ENCODE measurements around the gene HBS1L. TPM values are rescaled to one million over a fixed set of nuclear protein-coding genes. Genes with fewer than 3 reads are reported as not detected.

The HBS1L gene
- total RNA-seq, 4 donors from 2014 or later = 39.2 to 54.8 (median 47.0) TPM

DNA sequence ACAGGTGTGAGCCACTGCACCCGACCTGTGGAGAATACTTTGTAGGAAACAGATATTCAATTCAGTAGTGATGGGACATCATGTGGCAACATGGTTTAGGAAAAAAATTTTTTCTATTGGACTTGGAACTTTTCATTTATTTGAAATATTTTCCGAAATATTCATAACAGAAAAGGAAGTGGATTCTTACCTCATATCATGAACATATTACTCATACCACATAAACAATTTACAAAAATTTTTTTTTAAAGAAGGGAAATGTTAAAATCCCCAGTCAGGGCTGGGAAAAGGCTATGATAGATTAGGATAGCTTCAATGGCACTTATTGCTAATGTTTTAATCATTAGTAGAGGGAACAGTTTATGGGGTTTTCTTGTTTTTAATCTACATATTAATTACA is 97.9 kb downstream of the HBS1L start:
- DNase-seq (ENCODE audit: low spot score) = no peak
- TF ChIP-seq CTCF (IDR thresholded peaks at IDR 0.05) = no peak

DNA sequence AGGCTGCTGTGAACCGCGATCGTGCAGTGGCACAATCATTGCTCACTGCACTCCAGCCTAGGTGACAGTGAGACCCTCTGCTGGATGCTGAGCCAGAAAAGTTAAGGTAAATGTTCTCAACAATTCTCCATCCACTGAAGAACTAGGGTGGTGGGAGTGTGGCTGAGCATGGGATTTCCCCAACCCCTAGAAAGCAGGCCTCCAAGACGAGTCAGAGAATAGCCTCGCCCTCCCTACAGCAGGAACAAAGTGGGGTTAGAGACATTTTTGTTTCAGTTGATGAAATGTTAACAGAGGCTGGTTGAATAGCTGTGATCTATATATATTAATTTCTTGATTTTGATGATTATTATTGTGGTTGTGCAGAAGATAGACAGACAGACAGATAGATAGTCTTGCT is 98.6 kb downstream of the HBS1L start:
- no peak for ATAC-seq (ENCODE audit: low FRiP score)
- DNase-seq (ENCODE audit: low spot score) = no peak
- no peak for TF ChIP-seq CTCF (IDR thresholded peaks at IDR 0.05)

More for the DNA sequence above, 97.9 kb downstream of the HBS1L start:
- no peak for ATAC-seq (ENCODE audit: low FRiP score)

- no peak for TF ChIP-seq CTCF (IDR thresholded peaks at IDR 0.05)
- no peak for ATAC-seq (ENCODE audit: low FRiP score)
- DNase-seq (ENCODE audit: low spot score) = no peak
These were observed 100.2 kb downstream of the HBS1L start for GRCh38 chr6:134954272-134955000.

DNA sequence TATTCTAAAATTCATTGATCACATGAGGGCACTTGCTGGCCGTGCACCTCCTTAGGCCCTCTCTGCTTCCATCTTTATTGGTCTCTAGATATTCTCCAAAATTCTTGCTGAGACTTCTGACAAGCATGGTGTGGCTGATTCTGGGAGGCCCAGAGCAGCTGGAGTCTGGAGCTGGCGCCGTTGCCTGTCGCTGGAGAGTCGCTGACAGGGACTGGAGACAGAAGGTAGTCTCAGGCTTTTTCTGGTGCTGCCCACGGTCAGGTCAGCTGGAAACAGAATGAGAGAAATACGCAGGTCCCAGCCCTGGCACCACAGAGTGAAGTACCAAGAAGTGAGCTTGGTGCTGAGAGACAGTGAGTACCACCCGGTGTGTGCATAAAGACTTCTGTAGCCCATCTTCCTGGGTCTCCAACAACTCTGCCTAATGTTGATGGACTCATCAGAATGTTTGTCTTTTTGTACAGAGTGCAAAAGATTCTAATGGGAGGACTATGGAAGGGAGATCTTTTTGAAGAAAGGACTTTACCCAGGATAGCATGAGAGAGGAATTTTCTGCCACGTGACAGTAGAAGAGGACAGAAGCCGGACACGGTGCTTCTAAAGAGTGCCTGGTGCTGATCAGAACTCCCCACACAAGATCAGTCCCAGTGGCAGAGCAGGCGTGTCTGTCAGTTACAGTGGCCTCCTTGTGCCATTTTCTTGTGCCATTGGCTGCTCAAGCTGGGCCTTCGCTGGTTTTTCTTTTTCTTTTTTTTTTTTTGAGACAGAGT is 102.9 kb downstream of the HBS1L start:
- DNase-seq (ENCODE audit: low spot score) = no peak
- no peak for TF ChIP-seq CTCF (IDR thresholded peaks at IDR 0.05)
- no peak for ATAC-seq (ENCODE audit: low FRiP score)

DNA sequence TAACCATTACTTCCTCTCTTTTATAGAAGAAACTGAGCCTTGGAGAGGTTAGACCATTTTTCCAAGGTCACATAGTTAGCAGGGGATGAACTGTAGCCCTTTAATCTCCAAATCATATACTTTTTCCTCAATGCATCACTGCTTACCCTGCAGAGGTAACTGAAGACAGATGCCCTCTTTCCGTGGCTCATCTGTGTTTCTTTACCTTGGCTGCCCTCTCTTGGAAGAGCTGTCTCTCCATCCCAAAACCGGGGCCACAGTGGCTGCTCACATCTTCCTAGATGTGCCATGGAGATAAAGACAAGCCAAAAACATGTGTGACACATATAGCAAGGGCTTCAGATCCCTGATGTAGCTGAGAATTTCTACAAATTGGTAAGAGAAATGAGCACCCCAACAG is 104.1 kb downstream of the HBS1L start:
- TF ChIP-seq CTCF (IDR thresholded peaks at IDR 0.05) = no peak
- DNase-seq (ENCODE audit: low spot score) (no peak), ATAC-seq (ENCODE audit: low FRiP score) (no peak)

DNA sequence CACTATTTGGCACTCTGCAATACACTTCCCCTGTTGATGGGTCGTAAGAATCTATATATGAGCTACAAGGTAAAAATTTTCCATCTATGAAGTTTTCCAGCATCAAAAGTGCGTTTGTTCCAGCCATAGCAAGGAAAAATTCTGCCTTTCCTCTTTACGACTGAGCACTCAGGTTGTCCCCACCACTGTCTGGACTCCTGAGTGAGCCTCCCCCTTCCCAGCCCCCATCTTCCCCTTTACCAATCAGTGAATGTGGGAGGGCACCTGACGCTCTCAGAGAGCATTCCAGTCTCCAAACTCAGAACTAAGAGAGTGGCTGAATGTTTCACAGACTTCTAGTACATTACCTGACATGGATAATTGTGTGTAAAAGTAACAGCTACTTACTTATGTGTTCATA is 104.7 kb downstream of the HBS1L start, which contains the start of gene ALDH8A1:
Gene ALDH8A1 (minus strand): TSS at position 175 of the 400 bp plus-strand sequence. CDS start 48 bp downstream, at position 127.
- no peak for TF ChIP-seq CTCF (IDR thresholded peaks at IDR 0.05)
- DNase-seq (ENCODE audit: low spot score) = no peak
- no peak for ATAC-seq (ENCODE audit: low FRiP score)
